GDM1 (cell line): Measurements from ENCODE around the gene MYO1D.
"Not testable (repeated sequence)": the region's sequence is repeated elsewhere in the genome, so short reads cannot be mapped to it uniquely, and the experiment has no call there.

Experiments
- DNase-seq: peaks from one replicate; lab custom pipeline; 2025; lab: John Stamatoyannopoulos, UW

MYO1D gene

GRCh38 chr17:32774695-32775084, 102.2 kb downstream of the MYO1D start:
- no peak for DNase-seq

- DNase-seq, result no peak
Observed at GRCh38 chr17:32773856-32774694, 102.8 kb downstream of the MYO1D start.

DNA sequence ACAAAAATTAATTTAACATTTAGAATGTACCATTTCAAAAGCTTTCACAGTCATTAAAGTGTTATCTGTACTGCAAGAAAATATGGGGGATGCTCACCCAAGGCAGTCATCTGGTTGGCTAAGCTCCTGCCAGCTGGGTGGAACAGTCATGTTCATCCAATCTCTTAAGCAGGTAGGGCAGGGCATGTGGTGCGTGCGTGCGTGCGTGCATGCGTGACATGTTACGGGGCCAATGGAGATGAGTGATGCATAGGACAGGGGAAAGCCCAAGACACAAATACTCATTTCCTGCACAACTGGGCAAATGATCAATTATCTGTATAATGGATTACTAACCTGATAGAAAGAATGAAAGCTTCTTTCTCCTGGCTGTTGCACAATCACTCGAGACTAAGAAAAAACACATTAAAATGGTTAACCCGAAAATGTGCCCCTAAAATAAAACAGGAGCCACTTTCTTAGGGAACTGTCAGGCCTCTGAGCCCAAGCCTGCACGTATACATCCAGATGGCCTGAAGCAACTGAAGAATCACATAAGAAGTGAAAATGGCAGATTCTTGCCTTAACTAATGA, 104.4 kb downstream of the MYO1D start:
- DNase-seq, result no peak

GRCh38 chr17:32771396-32771795, 105.5 kb downstream of the MYO1D start:
- no peak for DNase-seq

DNA sequence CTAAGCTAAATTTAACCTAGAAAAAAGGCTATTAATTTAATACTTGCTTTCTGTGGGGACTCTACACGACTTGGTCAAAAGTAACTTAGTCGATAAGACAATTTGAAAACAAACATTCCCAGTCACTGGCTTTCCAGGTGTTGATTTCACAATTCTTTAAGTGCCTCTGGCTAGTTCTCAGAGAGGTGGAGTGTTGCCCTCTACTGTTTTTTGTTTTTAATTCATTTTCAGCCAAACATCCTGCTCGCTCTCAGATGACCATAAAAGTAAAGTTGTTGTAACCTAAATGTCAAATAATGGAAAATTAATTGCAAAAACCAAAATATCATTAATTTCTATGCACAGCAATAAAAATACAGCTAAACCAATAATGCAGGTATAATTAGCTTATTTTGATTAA, 107.1 kb downstream of the MYO1D start:
- no peak for DNase-seq

DNA sequence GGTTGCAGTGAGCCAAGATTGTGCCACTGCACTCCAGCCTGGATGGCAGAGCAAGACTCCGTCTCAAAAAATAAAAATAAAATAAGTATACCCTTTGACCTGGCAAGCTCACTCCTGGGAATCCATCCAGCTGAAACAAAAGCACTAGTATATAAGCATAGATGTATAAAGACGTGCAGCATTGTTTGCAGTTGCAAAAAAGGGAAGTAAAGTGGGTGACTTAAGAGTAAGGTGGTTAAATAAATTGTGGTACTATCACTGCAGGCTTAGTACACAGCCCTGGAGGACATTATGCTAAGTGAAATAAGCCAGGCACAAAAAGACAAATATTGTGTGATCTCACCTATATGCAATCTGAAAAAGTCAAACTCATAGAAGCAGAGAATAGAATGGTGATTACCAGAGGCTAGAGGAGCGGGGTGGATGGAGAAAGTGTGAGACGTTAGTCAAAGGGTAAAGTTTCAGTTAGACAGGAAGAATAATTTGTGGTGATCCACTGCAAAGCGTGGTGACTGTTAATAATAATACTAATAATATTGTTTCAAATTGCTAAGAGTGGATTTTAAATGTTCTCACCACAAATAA, 113.0 kb downstream of the MYO1D start:
- no peak for DNase-seq

DNA sequence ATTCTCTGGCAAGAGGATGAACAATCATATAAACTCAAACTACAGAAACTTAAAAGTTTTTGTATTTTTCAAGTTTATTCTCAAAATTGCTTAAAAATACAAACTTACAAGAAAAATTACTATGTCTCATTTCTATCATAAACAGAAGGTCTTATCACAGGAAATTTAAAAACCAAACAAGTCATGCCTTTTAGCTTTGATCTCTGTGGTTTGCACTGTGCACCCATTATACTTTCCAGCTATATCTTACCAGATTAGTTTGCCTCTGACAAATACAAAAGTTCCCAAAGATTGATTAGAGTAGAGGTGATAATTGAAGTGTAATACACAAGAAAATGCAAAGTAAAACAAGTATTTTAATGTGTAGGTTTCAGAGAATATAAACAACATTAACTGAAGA, 117.4 kb downstream of the MYO1D start:
- no peak for DNase-seq

- no peak for DNase-seq
Observed at GRCh38 chr17:32757963-32758362, 119.0 kb downstream of the MYO1D start.

DNA sequence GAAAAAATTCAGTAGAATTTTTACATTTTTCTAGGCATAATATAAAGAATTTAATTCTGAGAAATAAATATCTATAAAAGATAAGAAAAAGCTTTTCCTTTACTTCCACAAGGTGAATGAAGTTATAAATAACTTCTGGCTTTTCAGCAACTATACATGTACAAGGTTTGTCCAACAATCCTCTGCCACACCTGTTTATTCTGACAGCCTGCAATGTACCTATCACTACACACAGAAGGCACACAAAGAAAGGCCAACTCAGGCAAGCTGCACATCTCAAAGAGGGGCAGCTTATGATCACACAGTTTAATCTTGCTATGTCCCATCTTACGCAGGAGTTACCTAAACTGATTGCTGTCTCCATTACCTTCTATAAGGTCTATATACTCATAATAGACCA, 120.2 kb downstream of the MYO1D start:
- no peak for DNase-seq

- no peak for DNase-seq
Observed at GRCh38 chr17:32755045-32755805, 121.7 kb downstream of the MYO1D start.

- DNase-seq, result no peak
Observed at GRCh38 chr17:32752934-32753333, 124.0 kb downstream of the MYO1D start.

GRCh38 chr17:32747856-32748255, 129.1 kb downstream of the MYO1D start:
- DNase-seq, result no peak

DNA sequence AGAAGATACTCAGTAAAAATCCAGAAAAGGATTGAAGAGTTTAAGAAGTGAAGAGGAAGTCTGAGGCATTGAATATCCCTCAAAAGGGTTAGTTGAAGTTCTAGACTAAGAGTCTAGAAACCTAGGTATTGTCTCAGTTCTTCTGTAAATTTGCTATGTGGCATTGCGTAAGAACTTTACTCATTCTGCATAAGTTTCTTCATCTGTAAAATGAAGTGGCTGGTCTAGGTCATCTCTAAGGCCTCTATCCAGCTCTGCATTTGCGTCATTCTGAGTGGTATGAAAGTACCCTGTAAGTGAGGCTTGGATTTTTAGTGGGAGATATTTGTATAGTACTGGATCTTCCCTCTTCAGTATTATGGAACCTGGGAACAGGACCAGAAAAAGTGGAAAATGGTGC, 130.2 kb downstream of the MYO1D start:
- no peak for DNase-seq

GRCh38 chr17:32746280-32746679, 130.6 kb downstream of the MYO1D start:
- no peak for DNase-seq

DNA sequence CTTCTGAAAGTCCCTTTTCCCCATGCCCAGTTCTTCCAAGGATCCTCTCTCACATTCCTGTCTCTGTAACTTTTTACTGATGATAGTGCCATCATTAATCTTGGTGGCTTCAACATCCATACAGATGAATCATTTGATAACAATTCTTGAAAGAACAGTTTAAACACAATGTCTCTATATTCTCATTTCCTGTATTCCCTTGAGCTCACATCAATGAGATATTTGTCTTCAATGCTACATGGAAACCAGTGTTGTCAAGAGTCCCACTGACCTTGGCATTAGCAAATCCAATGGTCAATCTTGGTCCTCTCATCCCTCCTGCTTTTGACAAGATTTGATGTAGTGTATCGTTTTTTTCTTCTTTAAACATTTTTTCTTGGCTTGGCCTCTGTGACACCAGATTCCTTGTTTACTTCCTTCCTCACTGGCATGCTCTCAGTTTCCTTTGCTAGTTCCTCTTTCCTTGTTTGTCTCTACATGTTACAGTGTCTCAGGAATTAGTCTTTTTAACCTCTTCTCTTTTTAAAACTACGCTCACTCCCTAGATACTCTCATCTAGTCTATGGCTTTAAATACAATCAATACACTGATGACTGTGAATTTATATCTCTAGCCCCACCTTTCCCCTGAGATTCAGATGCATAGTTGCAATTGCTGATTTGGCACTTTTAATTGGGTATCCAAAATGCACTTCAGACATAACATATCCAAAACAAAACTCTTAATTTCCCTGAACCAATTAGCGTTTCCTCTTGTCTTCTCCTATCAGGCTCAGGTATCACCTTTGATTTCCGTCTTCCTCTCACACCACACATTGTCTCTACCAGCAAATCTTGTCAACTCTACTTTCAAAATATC, 134.0 kb downstream of the MYO1D start:
- no peak for DNase-seq

DNA sequence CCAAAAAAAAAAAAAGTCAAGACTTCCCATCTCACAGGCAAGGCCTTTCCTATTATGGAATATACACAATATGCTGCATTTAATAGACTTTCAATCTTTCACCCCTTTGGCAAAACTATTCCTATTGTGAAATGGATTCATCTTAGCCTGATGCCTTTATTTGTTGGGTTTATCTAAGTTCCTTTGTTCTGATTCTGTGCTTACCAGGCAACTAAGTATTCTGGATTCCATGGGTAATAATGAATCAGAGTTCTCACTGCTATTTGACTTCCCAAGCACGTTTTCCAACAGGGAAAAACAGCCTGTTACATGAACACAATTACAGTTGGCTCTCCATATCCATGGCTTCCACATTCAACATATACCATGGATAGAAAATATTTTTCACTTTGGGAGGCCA, 135.5 kb downstream of the MYO1D start:
- no peak for DNase-seq

DNA sequence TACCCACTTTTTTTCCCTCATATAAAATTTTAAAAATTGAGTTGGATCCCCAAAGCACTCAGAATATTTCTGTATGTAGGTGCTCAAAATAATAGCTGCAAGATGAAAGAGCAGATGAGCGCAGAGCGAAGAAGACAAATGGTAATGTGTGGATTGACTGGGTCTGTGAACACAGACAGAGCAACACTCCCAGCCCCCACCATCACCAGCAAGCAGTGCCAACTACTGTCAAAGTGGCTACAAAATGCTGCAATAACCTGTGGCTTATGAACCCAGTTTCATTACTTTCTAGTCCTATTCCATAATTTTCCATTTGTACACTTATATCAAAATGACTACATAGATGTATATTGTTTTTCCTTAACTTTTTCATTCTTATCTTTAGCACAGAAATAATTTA, 137.2 kb downstream of the MYO1D start:
- no peak for DNase-seq

DNA sequence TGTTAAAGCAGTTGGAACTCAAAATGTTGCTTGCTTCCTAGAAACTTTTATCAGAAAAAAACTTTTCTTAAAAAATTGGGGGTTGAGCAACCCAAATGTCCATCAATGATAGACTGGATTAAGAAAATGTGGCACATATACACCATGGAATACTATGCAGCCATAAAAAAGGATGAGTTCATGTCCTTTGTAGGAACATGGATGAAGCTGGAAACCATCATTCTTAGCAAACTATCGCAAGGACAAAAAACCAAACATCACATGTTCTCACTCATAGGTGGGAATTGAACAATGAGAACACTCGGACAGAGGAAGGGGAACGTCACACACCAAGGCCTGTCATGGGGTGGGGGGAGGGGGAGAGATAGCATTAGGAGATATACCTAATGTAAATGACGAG, 137.8 kb downstream of the MYO1D start:
- not testable (repeated sequence) for DNase-seq

DNA sequence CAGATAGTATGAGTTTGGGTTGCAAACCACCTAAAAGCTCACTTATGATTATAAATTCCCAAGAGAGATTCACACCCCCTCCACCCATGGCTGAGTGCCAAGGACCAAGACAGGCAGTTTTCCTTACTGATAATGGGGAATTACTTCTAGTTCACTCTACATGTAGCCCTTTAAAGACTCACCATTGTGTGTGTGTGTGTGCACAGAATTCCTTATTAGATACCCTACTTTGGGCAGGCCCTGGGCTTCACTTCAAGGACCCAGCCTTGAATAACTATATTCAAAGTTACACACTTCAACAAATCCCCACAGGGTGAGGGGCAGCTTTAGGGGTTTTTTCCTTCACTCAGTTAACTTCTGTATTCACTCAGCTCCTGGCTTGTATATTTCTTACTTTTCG, 143.5 kb downstream of the MYO1D start:
- DNase-seq, result no peak

GRCh38 chr17:32732900-32733299, 144.0 kb downstream of the MYO1D start:
- no peak for DNase-seq

DNA sequence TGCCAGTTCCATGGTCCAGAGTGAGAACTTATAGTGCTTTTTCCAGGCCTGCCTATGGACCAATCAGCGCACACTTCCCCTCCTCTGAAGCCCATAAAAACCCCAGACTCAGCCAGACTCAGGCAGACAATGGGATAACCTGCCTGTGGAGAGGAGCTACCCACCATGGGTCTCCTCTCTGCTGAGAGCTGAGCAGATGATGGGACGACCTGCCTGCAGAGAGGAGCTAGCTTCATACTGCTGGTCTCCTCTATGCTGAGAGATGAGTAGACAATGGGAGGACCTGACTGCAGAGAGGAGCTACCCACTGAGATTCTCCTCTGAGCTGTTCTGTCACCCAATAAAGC, 144.7 kb downstream of the MYO1D start:
- DNase-seq, result no peak
